ENCODE data around the gene NSD2.

DNA sequence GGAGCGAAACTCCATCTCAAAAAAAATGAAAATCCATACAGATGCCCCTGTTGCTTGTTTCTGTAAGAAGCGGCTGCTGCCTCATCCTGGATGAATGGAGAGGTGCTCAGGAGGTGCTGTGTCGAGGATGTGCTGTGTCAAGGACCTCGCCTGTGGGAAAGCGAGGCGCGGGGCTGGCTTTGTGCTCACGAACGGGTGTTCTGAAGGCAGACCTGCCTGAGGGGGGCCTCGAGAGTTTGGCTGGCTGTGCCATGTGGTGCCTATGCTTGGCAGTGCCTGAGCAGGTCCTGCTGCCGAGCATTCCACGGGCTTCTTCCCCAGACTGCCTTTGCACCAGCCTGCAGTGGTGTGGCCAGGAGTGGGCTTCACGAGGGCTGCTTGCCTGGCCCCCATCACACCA is 61.5 kb downstream of the NSD2 start:
- TF ChIP-seq, protein P1, sequence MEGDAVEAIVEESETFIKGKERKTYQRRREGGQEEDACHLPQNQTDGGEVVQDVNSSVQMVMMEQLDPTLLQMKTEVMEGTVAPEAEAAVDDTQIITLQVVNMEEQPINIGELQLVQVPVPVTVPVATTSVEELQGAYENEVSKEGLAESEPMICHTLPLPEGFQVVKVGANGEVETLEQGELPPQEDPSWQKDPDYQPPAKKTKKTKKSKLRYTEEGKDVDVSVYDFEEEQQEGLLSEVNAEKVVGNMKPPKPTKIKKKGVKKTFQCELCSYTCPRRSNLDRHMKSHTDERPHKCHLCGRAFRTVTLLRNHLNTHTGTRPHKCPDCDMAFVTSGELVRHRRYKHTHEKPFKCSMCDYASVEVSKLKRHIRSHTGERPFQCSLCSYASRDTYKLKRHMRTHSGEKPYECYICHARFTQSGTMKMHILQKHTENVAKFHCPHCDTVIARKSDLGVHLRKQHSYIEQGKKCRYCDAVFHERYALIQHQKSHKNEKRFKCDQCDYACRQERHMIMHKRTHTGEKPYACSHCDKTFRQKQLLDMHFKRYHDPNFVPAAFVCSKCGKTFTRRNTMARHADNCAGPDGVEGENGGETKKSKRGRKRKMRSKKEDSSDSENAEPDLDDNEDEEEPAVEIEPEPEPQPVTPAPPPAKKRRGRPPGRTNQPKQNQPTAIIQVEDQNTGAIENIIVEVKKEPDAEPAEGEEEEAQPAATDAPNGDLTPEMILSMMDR (IDR thresholded peaks at IDR 0.05), result no peak
- TF ChIP-seq ZFX (IDR thresholded peaks at IDR 0.05; ENCODE audit: borderline replicate concordance), result no peak
